ENCODE results near the gene ANXA11. TPM values are rescaled to one million over a fixed set of nuclear protein-coding genes. Genes with fewer than 3 reads are reported as not detected.

ANXA11 gene
- polyA plus RNA-seq, 1 donor from 2014 or later = not detected

DNA sequence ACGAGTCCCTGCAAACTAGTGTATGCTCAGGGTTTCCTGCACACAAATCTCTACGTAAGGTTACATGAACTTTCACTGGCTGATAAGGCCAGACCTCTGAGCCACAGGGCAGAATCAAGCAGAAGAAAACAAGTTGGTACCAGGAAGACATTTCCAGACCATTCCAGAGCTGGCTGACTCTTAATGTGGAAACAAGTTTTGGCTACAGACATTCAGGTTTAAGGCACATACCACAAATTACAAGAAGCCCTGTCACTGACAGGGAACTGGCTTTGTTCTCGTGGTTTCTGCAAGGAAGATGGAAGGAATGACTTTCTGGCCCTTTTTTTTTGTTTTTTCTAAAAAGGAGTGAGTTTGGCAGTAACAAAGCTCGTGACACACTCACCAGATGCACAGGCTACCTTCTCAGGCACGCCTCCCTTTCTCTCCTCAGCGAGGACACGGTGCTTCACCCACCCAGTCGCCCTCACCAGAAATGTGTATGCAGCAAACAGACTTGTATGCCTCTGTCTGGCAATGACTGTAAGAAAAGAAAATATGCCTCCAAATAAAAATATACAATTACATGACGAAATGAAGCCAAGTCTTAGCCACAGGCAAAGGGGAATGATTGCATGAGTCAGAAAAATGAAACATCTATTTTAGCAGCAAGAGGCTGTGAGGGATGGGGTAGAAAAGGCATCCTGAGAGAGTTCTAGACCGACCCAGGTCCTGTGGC lies 50.2 kb downstream of the ANXA11 start:
- Histone ChIP-seq H3K9ac (ENCODE audit: low read length) (no peak overlapping the region), H3K27ac (ENCODE audit: low read length) (no peak overlapping the region)

DNA sequence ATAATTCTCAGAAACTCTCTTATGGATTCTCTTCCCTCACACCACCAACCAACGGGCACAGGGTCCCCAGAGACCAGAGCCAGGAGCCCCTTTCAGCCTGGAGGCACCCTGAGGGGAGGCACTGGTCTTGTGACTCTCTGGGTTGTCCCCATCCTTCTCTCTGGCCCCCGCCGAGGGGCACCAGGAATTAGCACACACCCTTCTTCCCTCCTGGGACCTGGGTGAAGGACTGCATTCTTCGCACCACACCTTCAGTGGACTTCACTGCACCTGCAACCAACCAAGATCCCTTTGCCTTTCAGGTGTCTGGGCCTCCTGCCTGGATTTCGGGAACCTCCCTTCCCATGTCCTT lies 50.7 kb downstream of the ANXA11 start:
- Histone ChIP-seq H3K9ac (ENCODE audit: low read length) (no peak overlapping the region), H2AFZ (ENCODE audit: low read depth, low read length) (no peak overlapping the region), H3K4me2 (ENCODE audit: low read length) (no peak overlapping the region), H3K9me3 (ENCODE audit: low read length) (no peaks in the 10 kb centered on the region), H3K27ac (ENCODE audit: low read length) (no peak overlapping the region), H3K9me2 (ENCODE audit: insufficient read depth, low read length) (no peaks in the 10 kb centered on the region), H3K36me3 (ENCODE audit: insufficient read depth, low read length) (no peaks in the 10 kb centered on the region), H4K20me1 (ENCODE audit: insufficient read depth) (no peaks in the 10 kb centered on the region), H3K79me2 (replicated peaks; ENCODE audit: insufficient read depth, low read length) (no peaks in the 10 kb centered on the region), H3F3A (ENCODE audit: insufficient read depth, low read length, poor library complexity, severe bottlenecking) (no peaks in the 10 kb centered on the region), H3K4me3 (ENCODE audit: low read length) (no peak overlapping the region), H3K27me3 (ENCODE audit: insufficient read depth, low read depth, low read length) (no peaks in the 10 kb centered on the region)
- TF ChIP-seq SMC3 (conservative IDR thresholded peaks at IDR 0.05; ENCODE audit: poor library complexity) (no peak), POLR2AphosphoS5 (IDR thresholded peaks at IDR 0.05) (no peak), EP300 (conservative IDR thresholded peaks at IDR 0.05; ENCODE audit: poor library complexity, severe bottlenecking) (no peak), MXI1 (conservative IDR thresholded peaks at IDR 0.05; ENCODE audit: poor library complexity, severe bottlenecking) (no peak)

More for the DNA sequence above, 50.2 kb downstream of the ANXA11 start:
- no peaks in the 10 kb centered on the region for H3K9me2 ChIP-seq (ENCODE audit: insufficient read depth, low read length)
- H3K27me3 ChIP-seq (ENCODE audit: insufficient read depth, low read depth, low read length) = no peaks in the 10 kb centered on the region
- no peak overlapping the region for H2AFZ ChIP-seq (ENCODE audit: low read depth, low read length)
- no peaks in the 10 kb centered on the region for H3K36me3 ChIP-seq (ENCODE audit: insufficient read depth, low read length)
- TF ChIP-seq RAD21 (conservative IDR thresholded peaks at IDR 0.05) = no peak
- TF ChIP-seq EZH2 (IDR thresholded peaks at IDR 0.05; ENCODE audit: borderline replicate concordance, insufficient read depth, low read length, poor library complexity, severe bottlenecking) = no peak
- no peak for TF ChIP-seq POLR2AphosphoS5 (IDR thresholded peaks at IDR 0.05)
- no peak for TF ChIP-seq SMC3 (conservative IDR thresholded peaks at IDR 0.05; ENCODE audit: poor library complexity)
- TF ChIP-seq MXI1 (conservative IDR thresholded peaks at IDR 0.05; ENCODE audit: poor library complexity, severe bottlenecking) = no peak
- H3K9me3 ChIP-seq (ENCODE audit: low read length) = no peaks in the 10 kb centered on the region
- H3K79me2 ChIP-seq (replicated peaks; ENCODE audit: insufficient read depth, low read length) = no peaks in the 10 kb centered on the region
- no peaks in the 10 kb centered on the region for H3F3A ChIP-seq (ENCODE audit: insufficient read depth, low read length, poor library complexity, severe bottlenecking)
- no peak overlapping the region for H3K4me2 ChIP-seq (ENCODE audit: low read length)
- no peaks in the 10 kb centered on the region for H4K20me1 ChIP-seq (ENCODE audit: insufficient read depth)
- H3K4me3 ChIP-seq (ENCODE audit: low read length) = no peak overlapping the region

- Histone ChIP-seq H3K4me3 (ENCODE audit: low read length) (no peak overlapping the region), H2AFZ (ENCODE audit: low read depth, low read length) (no peak overlapping the region), H3K9me3 (ENCODE audit: low read length) (no peaks in the 10 kb centered on the region), H3F3A (ENCODE audit: insufficient read depth, low read length, poor library complexity, severe bottlenecking) (no peaks in the 10 kb centered on the region), H3K9me2 (ENCODE audit: insufficient read depth, low read length) (no peaks in the 10 kb centered on the region), H3K27ac (ENCODE audit: low read length) (no peak overlapping the region), H3K79me2 (replicated peaks; ENCODE audit: insufficient read depth, low read length) (no peaks in the 10 kb centered on the region), H3K9ac (ENCODE audit: low read length) (no peak overlapping the region), H3K36me3 (ENCODE audit: insufficient read depth, low read length) (no peaks in the 10 kb centered on the region), H3K4me2 (ENCODE audit: low read length) (no peak overlapping the region), H3K27me3 (ENCODE audit: insufficient read depth, low read depth, low read length) (no peaks in the 10 kb centered on the region), H4K20me1 (ENCODE audit: insufficient read depth) (no peaks in the 10 kb centered on the region)
- TF ChIP-seq, protein P1, sequence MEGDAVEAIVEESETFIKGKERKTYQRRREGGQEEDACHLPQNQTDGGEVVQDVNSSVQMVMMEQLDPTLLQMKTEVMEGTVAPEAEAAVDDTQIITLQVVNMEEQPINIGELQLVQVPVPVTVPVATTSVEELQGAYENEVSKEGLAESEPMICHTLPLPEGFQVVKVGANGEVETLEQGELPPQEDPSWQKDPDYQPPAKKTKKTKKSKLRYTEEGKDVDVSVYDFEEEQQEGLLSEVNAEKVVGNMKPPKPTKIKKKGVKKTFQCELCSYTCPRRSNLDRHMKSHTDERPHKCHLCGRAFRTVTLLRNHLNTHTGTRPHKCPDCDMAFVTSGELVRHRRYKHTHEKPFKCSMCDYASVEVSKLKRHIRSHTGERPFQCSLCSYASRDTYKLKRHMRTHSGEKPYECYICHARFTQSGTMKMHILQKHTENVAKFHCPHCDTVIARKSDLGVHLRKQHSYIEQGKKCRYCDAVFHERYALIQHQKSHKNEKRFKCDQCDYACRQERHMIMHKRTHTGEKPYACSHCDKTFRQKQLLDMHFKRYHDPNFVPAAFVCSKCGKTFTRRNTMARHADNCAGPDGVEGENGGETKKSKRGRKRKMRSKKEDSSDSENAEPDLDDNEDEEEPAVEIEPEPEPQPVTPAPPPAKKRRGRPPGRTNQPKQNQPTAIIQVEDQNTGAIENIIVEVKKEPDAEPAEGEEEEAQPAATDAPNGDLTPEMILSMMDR (IDR thresholded peaks at IDR 0.05; ENCODE audit: poor library complexity, severe bottlenecking) = no peak
- TF ChIP-seq SMC3 (conservative IDR thresholded peaks at IDR 0.05; ENCODE audit: poor library complexity) (no peak), REST (IDR thresholded peaks at IDR 0.05; ENCODE audit: borderline replicate concordance) (no peak), MXI1 (conservative IDR thresholded peaks at IDR 0.05; ENCODE audit: poor library complexity, severe bottlenecking) (no peak), EZH2 (IDR thresholded peaks at IDR 0.05; ENCODE audit: borderline replicate concordance, insufficient read depth, low read length, poor library complexity, severe bottlenecking) (no peak), EP300 (conservative IDR thresholded peaks at IDR 0.05; ENCODE audit: poor library complexity, severe bottlenecking) (no peak), RAD21 (conservative IDR thresholded peaks at IDR 0.05) (no peak), POLR2AphosphoS5 (IDR thresholded peaks at IDR 0.05) (no peak), TAF1 (IDR thresholded peaks at IDR 0.05; ENCODE audit: low read depth) (no peak)
These were observed 51.9 kb downstream of the ANXA11 start for GRCh38 chr10:80153460-80153859.
